ENCODE results near the gene RIN3. TPM values are rescaled to one million over a fixed set of nuclear protein-coding genes. Genes with fewer than 3 reads are reported as not detected.

The RIN3 gene
- total RNA-seq, 1 donor from 2014 or later, result 22.1 TPM

DNA sequence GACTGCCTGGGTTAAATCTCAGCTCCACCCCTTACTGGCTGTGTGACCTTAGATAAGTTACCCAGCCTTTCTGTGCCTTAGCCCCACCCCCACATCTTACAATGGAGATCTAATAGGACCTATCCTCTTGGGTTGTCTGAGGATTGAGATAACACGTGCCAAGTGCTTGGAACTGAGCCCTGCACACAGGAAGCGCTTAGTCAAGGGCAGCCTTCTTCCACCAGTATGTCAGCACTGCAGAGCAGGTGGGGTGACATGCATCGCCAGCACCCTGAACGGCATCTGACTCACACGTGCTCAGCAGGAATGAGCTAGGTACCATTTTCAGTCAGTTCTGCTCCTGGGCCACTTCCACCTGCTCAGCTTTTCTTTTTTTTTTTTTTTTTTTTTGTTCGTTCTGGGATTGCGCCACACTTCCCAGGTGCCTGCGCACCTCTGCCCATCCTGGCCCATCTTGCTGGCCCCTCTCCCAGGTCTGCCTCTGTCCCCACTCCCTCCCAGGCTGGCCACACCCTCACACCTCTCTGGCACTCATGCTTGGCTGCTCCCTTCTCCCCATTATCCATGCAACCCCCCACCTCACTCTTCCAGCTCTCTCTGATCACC is 215.3 kb downstream of the RIN3 start:
- ATAC-seq, result no peak
- intact Hi-C loops (cut with DNase I), result no loop called here
- DNase-seq (ENCODE audit: low spot score), result no peak

DNA sequence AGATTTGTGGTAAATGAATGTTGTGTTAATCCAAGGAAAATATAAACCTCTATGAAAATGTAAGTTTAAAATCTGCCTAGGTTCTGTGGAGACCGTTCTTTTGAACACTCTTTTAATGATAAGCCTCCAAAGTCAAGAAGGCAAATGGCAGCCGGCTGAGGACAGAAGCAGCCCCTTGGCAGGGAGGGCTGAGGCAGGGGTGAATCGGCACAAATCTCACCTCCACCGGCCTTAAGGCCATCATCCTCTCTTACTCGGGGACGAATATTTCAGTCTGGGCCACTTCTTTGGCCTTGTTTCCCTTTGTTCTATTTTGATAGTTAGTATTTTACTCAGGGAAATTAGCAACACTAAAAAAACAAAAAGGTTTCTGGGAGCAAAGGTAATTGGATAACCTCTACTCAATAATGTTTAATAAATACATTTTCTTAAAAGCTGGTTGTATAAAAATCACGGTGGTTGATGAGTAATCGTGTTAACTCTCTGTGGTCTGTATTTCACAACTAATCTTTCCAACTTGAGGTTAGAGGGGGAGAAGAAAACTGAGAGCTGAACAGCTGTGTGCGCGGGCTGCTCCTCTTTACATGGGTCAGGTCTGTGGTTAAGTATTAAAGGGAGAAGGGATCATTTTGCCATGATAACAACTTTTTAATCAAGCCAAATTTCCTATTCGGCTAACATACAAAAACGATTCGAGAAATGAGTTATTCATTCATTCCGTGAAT is 216.2 kb downstream of the RIN3 start:
- intact Hi-C loops (cut with DNase I), result no loop called here
- DNase-seq (ENCODE audit: low spot score) (no peak), ATAC-seq (no peak)

DNA sequence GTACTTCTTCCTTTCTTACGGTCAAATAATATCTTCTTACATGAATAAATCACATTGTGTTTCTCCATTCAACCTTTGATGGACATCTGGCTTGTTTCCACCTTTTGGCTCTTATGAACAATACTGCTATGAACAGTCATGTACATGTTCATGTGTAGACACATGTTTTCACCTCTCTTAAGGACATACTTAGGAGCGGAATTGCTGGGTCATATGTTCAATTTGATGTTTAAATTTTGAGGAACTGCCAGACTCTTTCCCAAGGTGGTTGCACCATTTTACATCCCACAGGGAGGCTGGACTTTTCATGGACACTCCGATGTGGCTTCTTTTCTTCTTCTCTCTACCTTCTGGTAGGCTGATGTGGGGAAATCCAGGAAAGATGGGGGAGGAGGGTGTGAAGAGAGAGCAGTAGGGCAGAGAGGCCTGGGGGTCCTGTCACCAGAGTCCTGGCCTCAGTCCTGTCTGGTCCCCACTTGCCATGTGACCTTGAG is 218.1 kb downstream of the RIN3 start:
- DNase-seq (ENCODE audit: low spot score), result no peak
- intact Hi-C loops (cut with DNase I), result no loop called here
- ATAC-seq, result no peak

DNA sequence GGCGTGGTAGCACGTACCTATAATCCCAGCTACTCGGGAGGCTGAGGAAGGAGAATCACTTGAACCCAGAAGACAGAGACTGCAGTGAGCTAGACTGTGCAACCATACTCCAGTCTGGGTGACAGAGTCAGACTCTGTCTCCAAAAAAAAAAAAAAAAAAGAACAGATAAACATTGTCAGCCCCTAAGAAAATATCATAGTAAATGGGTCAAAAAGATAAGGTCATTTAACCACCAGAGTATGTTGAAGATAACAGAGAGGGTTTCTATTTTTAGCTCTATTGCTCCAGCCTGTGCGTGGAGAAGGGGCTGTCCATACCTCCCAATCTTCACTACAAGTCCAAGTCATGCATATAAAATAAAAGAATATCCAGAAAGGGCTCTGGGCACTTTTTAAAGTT is 219.4 kb downstream of the RIN3 start:
- DNase-seq (ENCODE audit: low spot score), result no peak
- intact Hi-C loops (cut with DNase I), result no loop called here
- no peak for ATAC-seq

DNA sequence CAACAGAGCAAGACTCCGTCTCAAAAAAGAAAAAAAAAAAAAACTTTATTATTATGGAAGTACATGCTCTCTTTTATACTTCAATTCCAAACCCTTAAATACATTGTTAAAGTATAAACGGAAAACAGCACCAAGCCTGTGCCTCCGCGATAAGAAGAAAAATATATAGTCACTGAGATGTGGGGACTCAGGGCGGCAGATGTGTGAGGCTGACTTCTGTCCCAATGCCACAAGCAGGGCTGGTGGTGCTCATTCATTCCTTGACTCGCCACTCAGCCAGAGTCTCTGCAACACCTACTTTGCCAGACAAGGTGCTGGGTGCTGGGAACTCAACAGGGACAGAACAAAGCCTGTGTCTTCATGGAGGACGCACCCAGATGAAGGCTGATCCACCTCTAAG is 221.0 kb downstream of the RIN3 start:
- intact Hi-C loops (cut with DNase I), result no loop called here
- ATAC-seq (no peak), DNase-seq (ENCODE audit: low spot score) (no peak)

DNA sequence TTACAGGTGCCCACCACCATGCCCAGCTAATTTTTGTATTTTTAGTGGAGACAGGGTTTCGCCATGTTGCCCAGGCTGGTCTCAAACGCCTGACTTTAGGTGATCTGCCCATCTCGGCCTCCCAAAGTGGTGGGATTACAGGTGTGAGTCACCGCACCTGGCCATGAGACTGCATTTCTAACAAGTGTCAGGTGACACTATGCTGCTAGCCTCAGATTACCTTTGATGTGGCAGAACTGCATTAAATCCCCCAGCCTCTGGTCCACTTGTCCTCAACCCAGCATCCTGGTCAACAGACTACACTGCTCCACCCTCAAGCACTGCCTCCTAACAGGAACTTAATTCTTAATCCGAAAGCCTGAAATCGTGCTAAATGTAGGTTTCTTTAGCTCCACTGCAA is 221.8 kb downstream of the RIN3 start:
- ATAC-seq, result no peak
- intact Hi-C loops (cut with DNase I), result no loop called here
- DNase-seq (ENCODE audit: low spot score), result no peak

DNA sequence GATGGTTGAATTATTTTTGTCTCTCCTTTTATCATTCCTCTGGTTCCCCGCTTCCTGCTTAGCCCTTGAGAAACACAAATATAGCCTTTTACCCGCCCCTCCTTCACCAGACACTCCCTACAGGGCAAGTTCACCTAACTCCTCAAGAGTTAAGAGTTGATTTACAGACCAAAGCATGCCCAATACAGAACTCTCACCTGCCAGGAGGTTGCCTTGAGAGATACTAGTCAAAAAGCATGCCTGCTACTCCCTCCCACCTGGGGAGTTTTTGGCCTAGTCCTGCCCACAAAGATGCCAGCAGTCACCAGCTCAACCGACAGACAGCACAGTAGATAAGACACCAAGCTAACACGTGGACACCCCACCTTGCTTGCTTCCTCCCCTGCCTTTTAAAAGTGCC is 223.6 kb downstream of the RIN3 start:
- intact Hi-C loops (cut with DNase I), result no loop called here
- DNase-seq (ENCODE audit: low spot score) (no peak), ATAC-seq (no peak)

DNA sequence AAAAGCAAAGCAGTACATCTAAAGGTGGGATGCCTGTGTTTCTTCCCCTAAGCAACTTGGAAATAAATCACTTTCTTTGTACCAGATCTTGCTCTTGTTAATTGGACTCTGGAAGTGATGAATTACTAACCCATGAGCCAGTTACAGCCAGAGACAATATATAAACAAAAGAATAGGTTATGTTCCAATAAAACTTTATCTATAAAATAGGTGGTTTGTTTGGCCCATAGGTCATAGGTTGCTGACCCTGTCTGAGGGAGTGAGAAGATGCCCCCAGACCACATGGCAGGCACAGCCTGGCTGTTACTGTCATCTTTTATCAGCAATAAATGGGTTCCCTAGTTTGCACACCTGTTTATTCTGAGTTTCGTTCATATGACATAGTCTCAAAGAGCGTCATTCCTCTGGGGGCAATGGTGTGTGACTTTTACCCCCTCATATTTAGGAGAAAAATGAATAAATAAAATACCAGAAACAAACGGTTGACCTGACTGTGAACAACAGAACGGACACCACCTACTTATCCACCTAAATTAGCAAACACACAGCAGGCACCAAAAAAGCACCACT is 224.1 kb downstream of the RIN3 start:
- intact Hi-C loops (cut with DNase I), result no loop called here
- ATAC-seq (no peak), DNase-seq (ENCODE audit: low spot score) (no peak)

Other genes with a start within 250 kb of the RIN3 start
- 3.6 TPM for gene SLC24A4, start 190.6 kb upstream of the RIN3 start, total RNA-seq
- gene LGMN, start 234.8 kb downstream of the RIN3 start, total RNA-seq, result 118 TPM